HepG2 (cell line): ENCODE measurements around the gene ZBTB1. TPM values are rescaled to one million over a fixed set of nuclear protein-coding genes. Genes with fewer than 3 reads are reported as not detected.
A peak's percentile ranks its signal among the peaks of the same experiment; 100 is the strongest.

Experiments used
- ATAC-seq: fragments of 200-7000 bp; cut with Tn5 transposase; 3 replicates; pipeline ENCODE4 v1.9.1; 2020; ENCODE audit warnings: mild to moderate bottlenecking, moderate library complexity
- BruUV-seq: library from RNA; stranded (reverse); fragments of 400-500 nt; replicated peaks from 2 replicates; lab custom pipeline; 2021; lab: Mats Ljungman, UMichigan
- CTCF ChIA-PET: fragments of 300-600 bp; formaldehyde crosslinking; extraction: SDS; loops from one replicate; lab custom pipeline; 2021; ENCODE audit warnings: low total read pairs, inconsistent platforms, low intra/inter-chr PET ratio; lab: Yijun Ruan, JAX
- POLR2A ChIA-PET: fragments of 350-600 bp; sonication (Branson Sonifier 250); formaldehyde crosslinking; loops from one replicate; lab custom pipeline; 2020; ENCODE audit warnings: antibody characterized with exemption, inconsistent platforms; lab: Yijun Ruan, JAX
- DNase-seq: peaks from one replicate; pipeline ENCODE4 v3.0.0-alpha.2; 2015; ENCODE audit warnings: low spot score
- FAIRE-seq: peaks from 3 replicates; lab custom pipeline; 2011; peaks lifted over from hg19 to GRCh38; lab: Jason Lieb, UNC
- H2AFZ ChIP-seq: one replicate; pipeline ENCODE4 v1.6.1; 2011; ENCODE audit warnings: low read length, inconsistent platforms
- H3K27ac ChIP-seq: fragments of 300-600 bp; 3 replicates; pipeline ENCODE4 v1.8.0; 2011; ENCODE audit warnings: mixed run types, mild to moderate bottlenecking, mixed read lengths, low read length, inconsistent platforms; ENCODE audit not compliant: insufficient read depth; ENCODE audit errors: extremely low read length
- H3K27me3 ChIP-seq, 2 experiments: fragments of 200-600 bp in 1 of 2; 2 replicates in 1 of 2; 3 replicates in 1 of 2; pipeline versions ENCODE4 v1.6.0 to v1.8.0; 2011; ENCODE audit warnings: low read length in 2 of 2, mild to moderate bottlenecking in 2 of 2, moderate library complexity in 2 of 2, inconsistent platforms in 1 of 2; ENCODE audit not compliant: insufficient read depth in 2 of 2, control insufficient read depth in 1 of 2
- H3K36me3 ChIP-seq, 2 experiments: fragments of 200-600 bp in 1 of 2; replicated peaks in 1 of 2; 2 replicates in 1 of 2; 3 replicates in 1 of 2; pipeline versions ENCODE4 v1.5.1 to v1.8.0; 2011; ENCODE audit warnings: low read length in 2 of 2, inconsistent platforms in 1 of 2; ENCODE audit not compliant: insufficient read depth in 2 of 2, control insufficient read depth in 1 of 2
- H3K4me1 ChIP-seq: 2 replicates; pipeline ENCODE4 v1.5.1; 2012; ENCODE audit warnings: low read length, inconsistent platforms; ENCODE audit not compliant: insufficient read depth
- H3K4me2 ChIP-seq: 2 replicates; pipeline ENCODE4 v1.6.0; 2011; ENCODE audit warnings: low read depth, low read length, inconsistent platforms
- H3K4me3 ChIP-seq, 3 experiments: fragments of 200-600 bp in 1 of 3; sonication (generic), shearing (Covaris generic) in 1 of 3; replicated peaks in 1 of 3; 2 replicates each; pipeline ENCODE4 v1.5.1; 2011 to 2016; ENCODE audit warnings: low read length in 3 of 3, inconsistent platforms in 2 of 3, low read depth in 2 of 3, mild to moderate bottlenecking in 2 of 3, control low read depth in 1 of 3, mixed read lengths in 1 of 3; ENCODE audit not compliant: insufficient read depth in 1 of 3
- H3K79me2 ChIP-seq: one replicate; pipeline ENCODE4 v1.6.1; 2011; ENCODE audit warnings: low read length, inconsistent platforms; ENCODE audit not compliant: insufficient read depth
- H3K9ac ChIP-seq: 2 replicates; pipeline ENCODE4 v1.6.0; 2011; ENCODE audit warnings: mild to moderate bottlenecking, low read depth, low read length, inconsistent platforms; ENCODE audit not compliant: insufficient read depth
- H3K9me3 ChIP-seq: 2 replicates; pipeline ENCODE4 v1.5.1; 2012; ENCODE audit warnings: mild to moderate bottlenecking, low read length
- H4K20me1 ChIP-seq: 2 replicates; pipeline ENCODE4 v1.6.0; 2011; ENCODE audit warnings: inconsistent platforms, mild to moderate bottlenecking, low read length, moderate library complexity; ENCODE audit not compliant: insufficient read depth
- ARID5B ChIP-seq: IDR thresholded peaks from 2 replicates; pipeline ENCODE4 v1.4.0; 2020; ENCODE audit warnings: mild to moderate bottlenecking, missing genetic modification reagents
- CEBPB ChIP-seq: IDR thresholded peaks from 2 replicates; pipeline ENCODE4 v1.6.1; 2011; ENCODE audit warnings: low read depth, low read length, improper control_type of control experiment, borderline replicate concordance
- DDIT3 ChIP-seq: sonication (generic); formaldehyde crosslinking; IDR thresholded peaks from 2 replicates; pipeline ENCODE4 v1.4.0; 2020; ENCODE audit warnings: mild to moderate bottlenecking, missing genetic modification reagents
- HIC2 ChIP-seq: sonication (generic); formaldehyde crosslinking; IDR thresholded peaks from 2 replicates; pipeline ENCODE4 v1.9.0; 2022; ENCODE audit warnings: low read depth, missing genetic modification reagents
- ZBTB40 ChIP-seq, 2 experiments: fragments of 450-650 bp in 1 of 2; sonication (generic) in 1 of 2; formaldehyde crosslinking in 1 of 2; IDR thresholded peaks; 2 replicates each; pipeline versions ENCODE4 v1.6.1 to v1.8.0; 2016 to 2022; ENCODE audit warnings: antibody characterized with exemption in 1 of 2, mild to moderate bottlenecking in 1 of 2, missing genetic modification reagents in 1 of 2
- WGBS: methylation state at CpG from one replicate; pipeline ENCODE4 v1.1.6; 2017; ENCODE audit warnings: low lambda C conversion rate; 5-methylcytosine and 5-hydroxymethylcytosine counted together
- in situ Hi-C: cut with HindIII; loops from 2 replicates; pipeline ENCODE4 v1.10.0; 2017; ENCODE audit warnings: low pct_unique_long_range_greater_than_20kb; ENCODE audit not compliant: extremely low pct_ligation_motif_present
- intact Hi-C: fragments of 100-400 bp; cut with micrococcal nuclease; formaldehyde crosslinking; loops from one replicate; pipeline ENCODE4 v1.10.0; 2022; ENCODE audit not compliant: unreplicated experiment
- polyA plus RNA-seq, 8 experiments: library from polyadenylated mRNA; depleted of rRNA in 3 of 8; stranded (reverse) in 7 of 8; unstranded in 1 of 8; fragments of >200 nt; fragmentation: Illumina TruSeq in 4 of 8; extraction: Trizol in 4 of 8; gene quantifications; 2 replicates each; pipeline versions ENCODE4 v1.2.1 to v1.2.3, GENCODE V29; 2011 to 2016; ENCODE audit warnings: low read depth in 4 of 8, missing spikeins in 1 of 8, mixed read lengths in 1 of 8; ENCODE audit not compliant: insufficient read depth in 1 of 8
- total RNA-seq, 5 experiments: library from RNA; depleted of rRNA; stranded (reverse); fragments of >200 nt; fragmentation: Illumina TruSeq; extraction: Trizol; gene quantifications; 2 replicates each; pipeline ENCODE4 v1.2.3, GENCODE V29; 2016; ENCODE audit warnings: low read depth in 1 of 5

ZBTB1 gene
- total and polyA plus RNA-seq, 2 of the 13 experiments (the other 11 are each of a cell fraction or from before 2014, with no cell fraction given) = 18.8 to 22.6 TPM

DNA sequence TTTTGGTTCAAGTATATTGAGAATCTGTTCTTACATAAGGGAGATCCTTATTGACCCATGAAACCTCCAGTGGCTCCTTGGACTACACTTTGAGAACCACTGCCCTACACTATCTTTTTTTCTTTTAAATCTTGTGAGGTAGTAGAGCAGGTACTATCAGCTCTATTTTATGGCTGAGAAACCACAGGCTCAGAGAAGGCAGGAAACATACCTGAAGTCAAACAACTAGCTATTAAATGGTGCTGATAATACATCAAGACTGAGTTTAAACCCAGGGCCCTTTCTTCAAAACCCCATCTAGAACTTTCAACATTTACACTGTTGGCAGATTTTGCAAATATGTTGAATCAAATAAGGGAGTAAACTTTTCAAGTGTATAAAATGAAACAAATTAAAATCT lies 7.8 kb upstream of the ZBTB1 start (continued):
- no peak for TF ChIP-seq HIC2 (CRISPR knock-in tag)

DNA sequence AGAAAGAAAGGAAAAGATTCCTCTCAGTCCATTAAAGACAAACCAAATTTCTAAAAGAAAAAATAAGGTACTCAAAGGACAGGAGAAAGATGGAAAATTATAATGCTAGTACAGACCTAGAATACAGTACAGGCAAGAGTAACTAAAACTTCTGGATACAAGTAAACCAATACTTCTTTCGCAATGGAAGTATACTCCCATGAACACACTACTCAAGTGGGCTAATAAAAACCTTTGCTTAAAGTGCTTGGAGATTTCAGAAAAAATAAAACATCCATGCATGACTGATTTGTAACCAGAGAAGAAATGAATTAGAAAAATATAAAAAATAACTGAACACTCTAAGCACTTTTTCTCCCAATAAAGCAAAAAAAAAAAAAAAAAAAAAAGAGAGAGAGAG lies 4.5 kb upstream of the ZBTB1 start:
- 97% methylated on average over 1 of the region's 1 CpG for WGBS
- TF ChIP-seq DDIT3 (CRISPR knock-in tag) (no peak), ARID5B (CRISPR knock-in tag) (no peak), CEBPB (peak; percentile 50; the same call in 1 of the 2 replicates), ZBTB40 (IDR thresholded peaks at IDR 0.05) (peak; percentile 31; the same call in 1 of the 2 replicates), ZBTB40 (CRISPR knock-in tag; IDR thresholded peaks at IDR 0.05) (no peak)
- H3K9ac ChIP-seq = no peak overlapping the region
- intact Hi-C loops = no loop called here
- BruUV-seq = no TSS peak
- peaks cover 15% of the 10 kb centered on the region for H3K79me2 ChIP-seq
- no peak for DNase-seq
- no peak overlapping the region for H2AFZ ChIP-seq
- peak overlapping the region; percentile 1; the same call in 1 of the 2 replicates for H3K4me2 ChIP-seq
- H3K27me3 ChIP-seq = no peaks in the 10 kb centered on the region
- H3K27ac ChIP-seq = no peak overlapping the region
- H3K9me3 ChIP-seq = no peaks in the 10 kb centered on the region
- H3K4me3 ChIP-seq = no peak overlapping the region
- H4K20me1 ChIP-seq = no peaks in the 10 kb centered on the region
- no peak for ATAC-seq
- POLR2A ChIA-PET = no interaction called here
- H3K4me1 ChIP-seq = peaks cover 30% of the 10 kb centered on the region
- in situ Hi-C loops = no loop called here
- FAIRE-seq = no peak
- CTCF ChIA-PET = no interaction called here
- 0 out of 5 replicates have a peak, but pooled peaks cover 0 to 1% of the 10 kb centered on the region in 2 experiments for H3K36me3 ChIP-seq
